ENCODE results near the gene COG7.

COG7 gene

DNA sequence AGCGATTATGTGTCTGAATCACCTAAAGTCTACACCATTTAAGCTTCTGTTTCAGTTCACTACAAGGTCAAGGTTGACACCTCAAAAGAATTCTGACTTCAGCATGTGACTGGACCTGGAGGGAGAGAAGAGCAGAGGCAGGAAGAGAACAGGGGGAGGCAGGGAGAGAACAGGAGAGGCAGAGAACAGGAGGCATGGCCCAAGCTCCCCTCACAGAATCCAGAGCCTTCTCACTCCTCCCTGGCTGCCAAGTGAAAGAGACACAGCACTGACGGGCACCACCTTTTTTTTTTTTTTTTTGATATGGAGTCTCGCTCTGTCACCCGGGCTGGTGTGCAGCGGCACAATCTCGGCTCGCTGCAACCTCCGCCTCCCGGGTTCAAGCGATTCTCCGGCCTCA is 45.9 kb upstream of the COG7 start:
- POLR2A ChIA-PET, result no interaction called here
- DNase-seq (ENCODE audit: low read depth, low spot score), result no peak
- no peak overlapping the region for H3K4me3 ChIP-seq (ENCODE audit: low read depth, low read length)
- CTCF ChIA-PET, result interaction anchor here (0.7 kb wide), 1 partner anchor 16 kb away, joined by 4 read pairs; no protein-coding TSS in a partner anchor
- TF ChIP-seq, protein P1, sequence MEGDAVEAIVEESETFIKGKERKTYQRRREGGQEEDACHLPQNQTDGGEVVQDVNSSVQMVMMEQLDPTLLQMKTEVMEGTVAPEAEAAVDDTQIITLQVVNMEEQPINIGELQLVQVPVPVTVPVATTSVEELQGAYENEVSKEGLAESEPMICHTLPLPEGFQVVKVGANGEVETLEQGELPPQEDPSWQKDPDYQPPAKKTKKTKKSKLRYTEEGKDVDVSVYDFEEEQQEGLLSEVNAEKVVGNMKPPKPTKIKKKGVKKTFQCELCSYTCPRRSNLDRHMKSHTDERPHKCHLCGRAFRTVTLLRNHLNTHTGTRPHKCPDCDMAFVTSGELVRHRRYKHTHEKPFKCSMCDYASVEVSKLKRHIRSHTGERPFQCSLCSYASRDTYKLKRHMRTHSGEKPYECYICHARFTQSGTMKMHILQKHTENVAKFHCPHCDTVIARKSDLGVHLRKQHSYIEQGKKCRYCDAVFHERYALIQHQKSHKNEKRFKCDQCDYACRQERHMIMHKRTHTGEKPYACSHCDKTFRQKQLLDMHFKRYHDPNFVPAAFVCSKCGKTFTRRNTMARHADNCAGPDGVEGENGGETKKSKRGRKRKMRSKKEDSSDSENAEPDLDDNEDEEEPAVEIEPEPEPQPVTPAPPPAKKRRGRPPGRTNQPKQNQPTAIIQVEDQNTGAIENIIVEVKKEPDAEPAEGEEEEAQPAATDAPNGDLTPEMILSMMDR (IDR thresholded peaks at IDR 0.05; ENCODE audit: insufficient read depth, low read length, missing control alignments), result no peak

DNA sequence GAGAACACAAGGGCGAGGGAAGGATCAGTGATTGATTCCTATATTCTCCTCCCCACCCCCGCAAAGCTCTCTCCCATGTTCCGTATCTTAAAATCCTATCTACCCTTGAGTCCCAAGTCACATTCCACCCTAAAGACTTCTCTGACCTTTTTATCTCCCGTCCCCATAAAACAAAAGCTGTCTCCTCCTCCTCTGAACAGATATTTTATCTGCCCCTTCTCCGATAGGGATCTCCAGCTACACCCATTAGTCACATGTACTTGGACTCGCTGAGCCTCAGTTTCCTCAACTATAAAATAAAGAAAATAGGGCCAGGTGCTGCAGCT is 44.5 kb upstream of the COG7 start:
- H3K4me3 ChIP-seq (ENCODE audit: low read depth, low read length), result no peak overlapping the region
- TF ChIP-seq, protein P1 (IDR thresholded peaks at IDR 0.05; ENCODE audit: insufficient read depth, low read length, missing control alignments), result no peak
- ChIA-PET POLR2A (no interaction called here), CTCF (interaction anchor here (1.2 kb wide), 1 partner anchor 9 kb away, joined by 4 read pairs; no protein-coding TSS in a partner anchor)
- DNase-seq (ENCODE audit: low read depth, low spot score), result no peak

DNA sequence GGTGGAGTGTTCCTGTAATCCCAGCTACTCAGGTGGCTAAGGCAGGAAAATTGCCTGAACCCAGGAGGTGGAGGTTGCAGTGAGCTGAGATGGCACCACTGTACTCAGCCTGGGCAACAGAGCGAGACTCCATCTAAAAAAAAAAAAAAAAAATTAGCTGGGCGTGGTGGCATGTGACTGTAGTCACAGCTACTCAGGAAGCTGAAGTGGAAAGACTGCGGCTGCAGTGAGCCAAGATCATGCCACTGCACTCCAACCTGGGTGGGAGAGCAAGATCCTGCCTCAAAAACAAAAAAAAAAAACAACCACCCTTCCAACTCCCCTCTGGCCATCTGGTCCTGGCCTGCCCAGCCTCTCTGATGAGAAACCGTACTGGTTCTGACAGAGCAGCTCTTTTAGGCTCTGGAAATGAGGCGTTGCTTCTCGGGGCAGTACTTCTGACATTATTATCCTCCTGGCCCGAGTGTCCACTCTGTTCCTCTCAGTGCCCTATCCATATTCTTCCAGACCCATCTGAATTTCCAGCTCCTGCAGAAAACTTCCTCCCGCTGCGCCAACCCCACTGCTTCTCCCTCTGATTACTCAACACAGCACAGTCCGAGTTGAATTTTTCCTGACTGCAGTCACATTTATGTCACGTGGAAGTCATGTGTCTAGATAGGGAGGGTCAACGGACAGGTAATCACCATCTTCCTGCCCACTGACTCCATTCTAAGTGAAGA is 44.0 kb upstream of the COG7 start:
- ChIA-PET CTCF (interaction anchor here (1.2 kb wide), 2 partner anchors 9 to 19 kb away, joined by 3 to 4 read pairs; no protein-coding TSS in a partner anchor), POLR2A (no interaction called here)
- TF ChIP-seq, protein P1 (IDR thresholded peaks at IDR 0.05; ENCODE audit: insufficient read depth, low read length, missing control alignments), result no peak
- H3K4me3 ChIP-seq (ENCODE audit: low read depth, low read length), result no peak overlapping the region
- no peak for DNase-seq (ENCODE audit: low read depth, low spot score)

DNA sequence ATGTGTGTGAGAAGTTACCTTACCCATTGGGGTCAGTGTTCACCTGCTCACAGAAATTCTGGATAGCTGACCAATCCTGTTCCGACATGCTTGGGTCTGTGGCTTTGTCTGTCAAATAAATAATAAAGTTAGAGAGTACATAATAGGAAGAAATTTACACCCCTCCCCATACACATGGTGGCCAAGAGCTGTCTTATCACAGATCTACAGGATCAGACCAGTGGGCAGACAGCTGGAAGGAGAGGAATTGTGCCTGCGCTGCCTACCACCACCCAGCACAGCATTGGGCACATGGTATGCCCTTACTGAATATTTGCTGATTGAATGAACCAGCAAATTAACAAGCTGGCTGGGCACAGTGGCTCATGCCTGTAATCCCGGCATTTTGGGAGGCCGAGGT is 42.7 kb upstream of the COG7 start:
- no peak for DNase-seq (ENCODE audit: low read depth, low spot score)
- no peak overlapping the region for H3K4me3 ChIP-seq (ENCODE audit: low read depth, low read length)
- ChIA-PET POLR2A (no interaction called here), CTCF (interaction anchor here (1.1 to 1.2 kb wide), 3 partner anchors 15 to 60 kb away, joined by 3 to 4 read pairs (median 3); partner anchors contain the start of gene GGA2)
- TF ChIP-seq, protein P1 (IDR thresholded peaks at IDR 0.05; ENCODE audit: insufficient read depth, low read length, missing control alignments), result no peak

DNA sequence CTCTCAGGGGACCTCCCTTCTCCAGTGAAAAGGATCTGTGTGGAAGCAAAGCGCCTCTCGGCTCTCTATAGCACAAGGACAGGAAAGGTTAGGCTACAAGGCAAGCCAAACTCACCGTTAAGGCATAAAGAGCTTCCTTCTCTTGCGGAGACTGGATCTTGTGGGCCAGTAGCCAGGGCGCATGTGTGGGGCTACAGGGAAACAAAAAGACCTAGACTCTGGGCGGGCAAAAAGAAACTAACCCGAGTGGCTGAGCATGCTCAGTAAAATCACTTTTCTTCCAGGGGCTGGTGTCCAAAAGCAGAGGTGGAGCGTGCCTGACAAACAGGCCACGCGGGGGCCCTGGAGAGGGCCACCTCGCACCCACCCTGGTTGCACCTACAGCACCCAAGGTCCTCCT is 41.2 kb upstream of the COG7 start:
- ChIA-PET POLR2A (no interaction called here), CTCF (interaction anchor here (0.6 to 1.4 kb wide), 4 partner anchors 12 to 551 kb away, joined by 3 read pairs; partner anchors contain the start of gene UBFD1)
- TF ChIP-seq, protein P1 (IDR thresholded peaks at IDR 0.05; ENCODE audit: insufficient read depth, low read length, missing control alignments), result no peak
- no peak overlapping the region for H3K4me3 ChIP-seq (ENCODE audit: low read depth, low read length)
- DNase-seq (ENCODE audit: low read depth, low spot score), result no peak

DNA sequence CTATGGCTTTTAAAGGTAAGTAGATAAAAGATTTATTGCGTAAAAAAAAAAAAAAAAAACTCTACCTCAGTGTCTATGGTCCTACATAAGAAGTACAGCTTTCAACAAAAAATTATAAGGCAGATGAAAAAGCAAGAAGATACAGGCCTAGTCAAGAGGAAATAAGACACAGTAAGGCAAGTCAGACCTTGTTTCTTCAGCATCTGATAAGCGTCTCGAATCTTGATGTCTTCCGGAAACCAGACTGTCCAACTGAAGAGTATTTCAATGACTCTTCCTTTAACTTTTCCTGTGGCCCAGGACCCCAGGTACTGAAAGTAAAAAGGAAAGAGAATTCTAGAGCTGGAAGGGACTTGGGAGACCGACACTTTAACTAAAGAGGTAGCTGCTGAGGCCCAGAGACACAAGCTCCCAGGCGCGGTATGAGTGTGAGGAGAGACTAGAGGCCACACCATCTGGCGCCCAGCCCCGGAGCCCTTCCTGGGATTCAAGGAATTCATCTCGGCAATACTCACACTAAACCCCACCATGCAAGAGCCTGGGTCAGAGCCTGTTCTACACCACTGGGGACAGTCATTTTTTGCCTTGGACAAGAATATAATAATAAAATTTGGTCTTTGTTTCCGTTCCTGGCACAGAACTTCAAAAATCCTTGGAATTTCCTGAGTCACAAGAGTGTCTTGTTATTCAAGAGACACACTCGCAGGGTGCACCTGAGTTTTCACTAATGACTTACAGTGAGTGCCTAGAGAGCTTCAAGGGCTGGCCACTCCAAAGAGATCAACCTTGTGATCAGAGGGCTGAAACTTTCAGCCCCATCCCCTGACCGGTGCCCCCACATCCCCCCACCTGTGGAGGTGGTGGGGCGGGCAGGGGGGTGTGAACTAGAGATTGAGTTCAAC is 38.8 kb upstream of the COG7 start:
- TF ChIP-seq, protein P1 (IDR thresholded peaks at IDR 0.05; ENCODE audit: insufficient read depth, low read length, missing control alignments), result no peak
- ChIA-PET CTCF (no interaction called here), POLR2A (no interaction called here)
- DNase-seq (ENCODE audit: low read depth, low spot score), result no peak
- no peak overlapping the region for H3K4me3 ChIP-seq (ENCODE audit: low read depth, low read length)

Measured in AG04449 (cell line).